Measurements from ENCODE around the gene DHX35. TPM values are rescaled to one million over a fixed set of nuclear protein-coding genes. Genes with fewer than 3 reads are reported as not detected.
A peak's percentile ranks its signal among the peaks of the same experiment; 100 is the strongest.

Gene DHX35, protein sequence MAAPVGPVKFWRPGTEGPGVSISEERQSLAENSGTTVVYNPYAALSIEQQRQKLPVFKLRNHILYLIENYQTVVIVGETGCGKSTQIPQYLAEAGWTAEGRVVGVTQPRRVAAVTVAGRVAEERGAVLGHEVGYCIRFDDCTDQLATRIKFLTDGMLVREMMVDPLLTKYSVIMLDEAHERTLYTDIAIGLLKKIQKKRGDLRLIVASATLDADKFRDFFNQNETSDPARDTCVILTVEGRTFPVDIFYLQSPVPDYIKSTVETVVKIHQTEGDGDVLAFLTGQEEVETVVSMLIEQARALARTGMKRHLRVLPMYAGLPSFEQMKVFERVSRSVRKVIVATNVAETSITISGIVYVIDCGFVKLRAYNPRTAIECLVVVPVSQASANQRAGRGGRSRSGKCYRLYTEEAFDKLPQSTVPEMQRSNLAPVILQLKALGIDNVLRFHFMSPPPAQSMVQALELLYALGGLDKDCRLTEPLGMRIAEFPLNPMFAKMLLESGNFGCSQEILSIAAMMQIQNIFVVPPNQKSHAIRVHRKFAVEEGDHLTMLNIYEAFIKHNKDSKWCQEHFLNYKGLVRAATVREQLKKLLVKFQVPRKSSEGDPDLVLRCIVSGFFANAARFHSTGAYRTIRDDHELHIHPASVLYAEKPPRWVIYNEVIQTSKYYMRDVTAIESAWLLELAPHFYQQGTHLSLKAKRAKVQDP
- total RNA-seq: 10.5 and 14.0 TPM in 2 replicates
- 7.4 TPM for polyA plus RNA-seq (2012)

DNA sequence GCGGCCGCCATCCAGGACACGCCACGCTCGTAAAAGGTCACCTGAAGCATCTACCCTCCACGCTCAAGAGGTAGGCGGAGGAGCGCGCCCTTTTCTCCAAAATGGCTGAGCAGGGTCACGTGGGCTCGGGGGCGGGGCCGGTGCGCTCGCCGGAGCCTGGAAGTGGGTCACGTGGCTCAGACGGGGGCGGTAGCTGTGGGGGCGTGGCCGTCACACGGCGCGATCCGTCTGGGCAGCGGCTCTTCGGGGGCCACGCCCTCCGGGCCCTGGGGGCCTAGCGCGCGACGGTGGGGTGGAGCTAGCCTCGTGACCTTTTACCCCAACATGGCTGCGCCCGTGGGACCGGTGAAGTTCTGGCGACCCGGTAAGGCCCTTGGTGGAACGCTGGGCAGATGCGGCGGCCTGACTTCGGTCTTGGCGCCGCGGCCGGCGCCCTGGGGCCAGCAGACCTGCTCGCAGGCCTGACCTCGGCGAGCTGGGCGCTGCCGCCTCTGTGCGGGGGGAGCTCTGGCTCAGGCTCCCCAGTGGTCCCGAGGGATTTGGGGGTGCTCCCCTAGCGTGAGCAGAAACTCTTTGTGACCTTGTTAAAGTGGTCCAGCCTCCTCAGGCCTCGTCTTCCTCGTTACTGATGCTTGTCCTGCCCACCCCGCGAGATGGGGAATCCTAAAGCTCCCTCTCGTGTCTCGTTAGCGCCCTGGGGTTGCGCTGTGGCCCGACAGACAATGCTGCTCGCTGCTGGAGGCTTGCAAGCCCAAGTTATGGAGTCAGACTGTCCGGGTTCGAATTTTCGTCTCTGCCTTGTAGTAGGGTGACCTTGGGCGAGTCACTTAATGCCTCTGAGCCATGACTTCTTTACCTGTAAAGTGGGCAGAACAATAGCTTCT is at the start of gene DHX35:
Gene DHX35, plus strand, starts transcription at position 301 of the 884 bp plus-strand sequence. Its CDS starts 24 bp downstream, at position 325.
- peak; percentile 97 for DNase-seq (ENCODE audit: low read depth)

DNA sequence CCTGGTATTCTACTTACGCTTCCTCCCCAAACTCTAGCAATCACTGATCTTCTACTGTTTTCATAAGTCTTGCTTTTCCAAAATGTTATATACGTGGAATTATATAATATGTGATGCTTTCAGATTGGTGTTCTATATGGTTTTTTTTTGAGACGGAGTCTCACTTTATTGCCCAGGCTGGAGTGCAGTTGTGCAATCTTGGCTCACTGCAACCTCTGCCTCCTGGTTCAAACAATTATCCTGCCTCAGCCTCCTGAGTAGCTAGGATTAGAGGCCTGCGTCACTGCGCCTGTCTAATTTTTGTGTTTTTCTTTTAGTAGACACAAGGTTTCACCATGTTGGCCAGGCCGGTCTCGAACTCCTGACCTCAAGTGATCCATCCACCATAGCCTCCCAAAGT is 46.8 kb upstream of the DHX35 start:
- DNase-seq (ENCODE audit: low read depth): no peak

DNA sequence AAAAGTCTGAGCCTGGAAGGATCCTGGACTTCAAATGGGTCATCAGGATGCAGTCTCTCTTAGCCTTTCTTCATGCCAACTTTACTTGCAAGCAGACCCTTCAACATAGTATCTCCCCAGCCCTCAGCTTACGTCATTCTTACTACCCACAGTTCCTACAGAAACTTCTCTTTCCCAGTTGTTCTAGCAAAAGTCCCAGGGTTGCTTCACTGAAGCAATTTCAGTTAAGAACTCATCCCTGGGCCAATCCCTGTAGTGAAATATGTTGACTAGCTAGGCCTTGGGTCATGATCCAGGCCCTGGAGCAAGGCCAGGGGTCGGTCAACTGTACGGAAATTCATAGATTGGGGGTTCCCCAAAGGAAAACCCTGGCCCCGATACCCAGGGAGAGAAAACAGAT is 44.5 kb upstream of the DHX35 start:
- DNase-seq (ENCODE audit: low read depth): no peak

DNA sequence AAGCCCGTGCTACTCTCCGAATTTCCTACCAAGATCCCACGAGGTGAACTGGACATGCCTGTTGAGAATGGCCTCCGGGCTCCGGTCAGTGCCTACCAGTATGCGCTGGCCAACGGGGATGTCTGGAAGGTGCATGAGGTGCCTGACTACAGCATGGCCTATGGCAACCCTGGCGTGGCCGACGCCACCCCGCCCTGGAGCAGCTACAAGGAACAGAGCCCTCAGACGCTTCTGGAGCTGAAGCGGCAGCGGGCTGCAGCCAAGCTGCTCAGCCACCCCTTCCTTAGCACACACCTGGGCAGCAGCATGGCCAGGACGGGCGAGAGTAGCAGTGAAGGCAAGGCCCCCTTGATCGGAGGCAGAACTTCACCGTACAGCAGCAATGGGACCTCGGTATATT is 44.0 kb upstream of the DHX35 start:
- DNase-seq (ENCODE audit: low read depth): no peak

GRCh38 chr20:38919683-38920082 is 42.5 kb upstream of the DHX35 start:
- DNase-seq (ENCODE audit: low read depth): no peak

DNA sequence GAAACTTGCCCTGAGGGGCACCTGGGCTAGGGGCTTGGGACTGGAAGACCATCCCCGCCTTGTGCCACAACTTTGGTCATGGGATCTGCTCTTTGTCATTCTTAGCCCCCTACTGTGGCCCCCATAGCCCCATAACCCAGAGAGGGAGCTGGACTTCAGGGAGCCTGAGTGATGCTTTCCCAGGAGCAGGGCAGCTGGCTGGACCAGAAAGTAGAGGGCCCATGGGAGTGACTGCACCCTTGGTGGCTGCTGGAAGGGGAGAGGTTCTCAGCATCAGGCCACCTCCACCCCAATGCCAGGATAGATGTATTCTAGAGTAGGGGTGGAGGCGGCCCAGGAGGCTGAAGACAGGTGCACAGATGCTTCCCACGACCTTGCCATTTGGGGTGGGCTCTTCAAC is 41.7 kb upstream of the DHX35 start:
- no peak for DNase-seq (ENCODE audit: low read depth)

- DNase-seq (ENCODE audit: low read depth): no peak
Observed at GRCh38 chr20:38920851-38921250, 41.3 kb upstream of the DHX35 start.

GRCh38 chr20:38924718-38925117 is 37.4 kb upstream of the DHX35 start:
- no peak for DNase-seq (ENCODE audit: low read depth)

DNA sequence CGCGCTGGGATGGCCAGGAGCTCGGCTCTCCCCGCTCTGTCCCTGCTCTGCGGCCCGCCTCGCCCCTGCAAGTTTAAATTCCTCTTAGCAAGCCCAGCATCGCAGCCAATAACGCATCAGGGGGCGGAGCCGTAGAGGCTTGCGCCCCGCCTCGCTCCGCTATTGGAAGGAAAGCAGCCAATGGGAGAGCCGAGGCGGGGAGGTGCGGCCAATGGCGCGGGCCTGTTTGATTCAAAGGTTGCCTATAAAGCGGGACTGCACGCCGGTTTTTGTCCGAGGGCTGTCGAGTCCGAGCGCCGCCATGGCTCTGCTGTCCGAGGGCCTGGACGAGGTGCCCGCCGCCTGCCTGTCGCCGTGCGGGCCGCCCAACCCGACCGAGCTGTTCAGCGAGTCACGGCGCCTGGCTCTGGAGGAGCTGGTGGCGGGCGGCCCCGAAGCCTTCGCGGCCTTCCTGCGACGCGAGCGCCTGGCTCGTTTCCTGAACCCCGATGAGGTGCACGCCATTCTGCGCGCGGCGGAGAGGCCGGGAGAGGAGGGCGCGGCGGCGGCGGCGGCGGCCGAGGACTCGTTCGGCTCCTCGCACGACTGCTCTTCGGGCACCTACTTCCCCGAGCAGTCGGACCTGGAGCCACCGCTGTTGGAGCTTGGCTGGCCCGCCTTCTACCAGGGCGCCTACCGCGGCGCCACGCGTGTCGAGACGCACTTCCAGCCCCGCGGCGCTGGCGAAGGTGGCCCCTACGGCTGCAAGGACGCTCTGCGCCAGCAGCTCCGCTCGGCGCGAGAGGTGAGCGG is 35.8 kb upstream of the DHX35 start, which contains the start of gene FAM83D:
Gene FAM83D, plus strand, starts transcription at position 276 of the 792 bp plus-strand sequence. Its CDS starts 26 bp downstream, at position 302.
- peak; percentile 97 for DNase-seq (ENCODE audit: low read depth)

DNA sequence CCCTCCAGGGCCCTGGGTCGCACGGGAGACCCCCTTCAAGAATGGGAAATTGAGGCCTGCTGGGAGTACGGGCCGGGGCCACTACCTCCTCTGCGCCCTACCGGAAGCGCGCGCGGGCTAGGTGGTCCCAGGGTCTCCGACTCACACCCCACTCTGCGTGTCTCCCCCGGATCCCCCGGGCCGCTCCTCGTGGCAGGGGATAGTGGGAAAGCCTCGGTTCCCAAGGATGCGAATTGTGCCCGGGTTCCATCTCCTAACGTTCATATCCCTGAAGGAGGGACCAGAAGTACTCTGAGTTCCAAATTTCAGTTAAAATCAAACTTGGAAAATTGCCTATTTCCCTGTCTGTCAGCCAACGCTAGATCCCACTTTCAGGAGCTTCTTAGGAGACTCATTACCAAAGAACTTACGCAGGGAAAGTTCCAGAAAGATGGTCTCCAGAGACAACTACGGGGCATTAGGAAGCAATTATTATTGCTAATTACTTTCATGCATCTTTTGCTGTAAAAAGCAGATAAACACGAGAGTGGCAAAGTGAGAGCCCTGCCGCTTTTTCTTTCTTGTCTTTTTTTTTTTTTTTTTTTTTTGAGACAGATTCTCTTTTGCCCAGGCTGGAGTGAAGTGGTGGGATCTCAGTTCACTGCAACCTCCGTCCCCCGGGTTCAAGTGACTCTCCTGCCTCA is 35.1 kb upstream of the DHX35 start:
- peak; percentile 5 for DNase-seq (ENCODE audit: low read depth)

DNA sequence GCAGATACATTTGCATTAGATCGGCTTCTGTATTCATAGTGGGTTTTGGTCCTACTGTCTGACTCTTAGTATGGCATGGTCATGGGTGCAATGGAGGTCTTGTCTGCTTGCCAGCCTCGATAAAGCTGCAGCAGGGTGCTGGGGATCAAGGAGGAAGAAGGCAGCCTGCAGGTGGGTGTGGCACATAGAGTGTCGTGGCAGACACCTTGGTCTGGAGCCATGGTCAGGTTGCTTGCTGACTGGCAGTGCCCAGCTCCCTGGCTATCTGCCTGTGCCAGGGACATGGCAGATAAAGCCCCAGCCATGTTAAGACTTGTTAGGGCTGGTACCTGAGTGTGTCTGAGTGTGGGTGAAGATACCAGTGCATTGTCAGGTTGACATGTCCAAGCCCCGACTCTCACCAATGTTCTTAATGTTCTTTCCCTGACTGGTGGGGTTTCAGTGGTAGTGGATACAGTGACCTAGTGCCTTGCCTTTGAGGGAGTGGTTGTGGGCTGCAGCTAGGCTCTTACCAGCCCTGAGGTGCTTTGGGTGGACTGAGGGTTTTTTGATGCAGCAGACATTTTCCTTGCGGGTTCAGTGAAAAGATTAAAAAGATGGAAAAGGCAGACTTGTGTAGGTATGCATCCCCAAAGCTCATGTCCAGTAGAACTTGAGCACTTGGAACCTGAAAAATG is 34.1 kb upstream of the DHX35 start:
- no peak for DNase-seq (ENCODE audit: low read depth)

DNA sequence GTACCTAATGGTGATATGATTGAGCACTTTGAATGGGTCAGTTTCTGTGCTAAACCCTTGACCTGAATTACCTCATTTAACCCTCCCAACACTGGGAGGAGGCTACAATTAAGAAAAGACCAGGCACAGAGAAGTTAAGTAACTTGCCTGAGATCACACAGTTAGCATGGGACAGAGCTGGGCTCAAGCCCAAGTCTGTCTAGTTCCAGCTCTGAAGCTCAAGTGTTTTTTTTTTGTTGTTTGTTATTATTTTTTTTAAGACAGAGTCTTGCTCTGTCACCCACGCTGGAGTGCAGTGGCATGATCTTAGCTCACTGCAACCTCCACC is 31.9 kb upstream of the DHX35 start:
- no peak for DNase-seq (ENCODE audit: low read depth)

DNA sequence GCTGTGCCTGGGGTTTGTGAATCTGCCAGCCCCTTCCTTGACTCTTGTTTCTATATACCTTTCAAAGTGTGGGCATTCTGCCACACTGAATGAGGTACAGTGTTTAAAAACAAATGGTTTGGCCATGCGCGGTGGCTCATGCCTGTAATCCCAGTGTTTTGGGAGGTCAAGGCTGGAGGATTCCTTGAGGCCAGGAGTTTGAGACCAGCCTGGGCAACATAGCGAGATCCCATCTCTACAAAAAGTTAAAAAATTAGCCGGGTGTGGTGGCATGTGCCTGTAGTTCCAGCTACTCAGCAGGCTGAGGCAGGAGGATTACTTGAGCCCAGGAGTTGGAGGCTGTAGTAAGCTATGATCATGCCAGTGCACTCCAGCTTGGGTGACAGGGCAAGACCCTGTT is 30.2 kb upstream of the DHX35 start:
- no peak for DNase-seq (ENCODE audit: low read depth)

GRCh38 chr20:38932457-38933120 is 29.6 kb upstream of the DHX35 start:
- peak; percentile 39 for DNase-seq (ENCODE audit: low read depth)

- DNase-seq (ENCODE audit: low read depth): no peak
Observed at GRCh38 chr20:38934530-38934929, 27.6 kb upstream of the DHX35 start.

- DNase-seq (ENCODE audit: low read depth): peak; percentile 8
Observed at GRCh38 chr20:38935285-38935684, 26.9 kb upstream of the DHX35 start.

DNA sequence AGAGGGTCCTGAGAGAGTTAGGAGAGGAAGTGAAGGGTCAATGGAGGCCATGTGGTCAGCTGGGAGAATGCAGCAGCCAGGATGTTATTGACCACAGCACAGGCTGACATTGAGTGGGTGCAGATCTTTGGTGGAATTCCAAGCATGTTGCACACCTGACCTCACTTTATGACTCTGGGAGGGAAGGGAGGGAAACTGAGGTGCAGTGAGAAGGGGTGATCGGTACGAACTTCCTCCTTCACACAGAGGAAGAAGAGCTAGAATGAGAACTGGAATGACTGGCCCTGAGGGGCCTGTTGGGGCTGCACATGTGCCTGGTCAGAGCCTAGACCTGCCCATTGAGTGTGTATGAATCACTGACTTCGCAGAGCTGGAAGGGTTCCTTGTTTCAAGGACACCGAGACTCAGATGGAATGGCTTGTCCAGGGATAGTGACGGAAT is 26.2 kb upstream of the DHX35 start:
- no peak for DNase-seq (ENCODE audit: low read depth)

DNA sequence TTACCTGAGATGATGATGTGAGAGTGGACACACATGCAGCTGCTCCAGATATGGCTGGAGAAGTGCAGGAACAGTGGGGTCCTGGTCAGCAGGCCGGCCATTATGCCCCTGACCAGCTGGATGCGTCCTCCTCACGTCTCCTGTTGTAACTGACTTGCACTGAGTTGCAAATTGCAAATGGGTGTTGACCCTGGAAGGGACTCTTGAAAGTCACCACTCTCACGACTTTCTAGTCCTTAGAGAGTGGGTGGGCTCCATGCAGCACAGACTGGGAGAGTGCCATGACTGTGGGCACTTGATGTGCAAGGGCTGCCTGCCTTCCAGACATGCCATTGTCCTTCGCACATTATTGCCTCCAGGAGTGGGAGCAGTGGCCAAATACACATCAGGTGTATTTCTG is 25.1 kb upstream of the DHX35 start:
- DNase-seq (ENCODE audit: low read depth): no peak

- DNase-seq (ENCODE audit: low read depth): no peak
Observed at GRCh38 chr20:38937978-38938473, 24.1 kb upstream of the DHX35 start.

All from myocyte (in vitro differentiated cells).